ENCODE results near the gene DNPH1.

- TF ChIP-seq CTCF (tag by site-specific recombination; IDR thresholded peaks at IDR 0.05) (no peak), SP2 (tag by site-specific recombination; IDR thresholded peaks at IDR 0.05) (no peak), KLF8 (tag by site-specific recombination; IDR thresholded peaks at IDR 0.05) (no peak), ZFP37 (tag by site-specific recombination; IDR thresholded peaks at IDR 0.05) (no peak), ZNF274 (IDR thresholded peaks at IDR 0.05; ENCODE audit: low read length) (no peak), ZNF274 (tag by site-specific recombination; IDR thresholded peaks at IDR 0.05; ENCODE audit: borderline replicate concordance) (no peak), KLF7 (tag by site-specific recombination; IDR thresholded peaks at IDR 0.05; ENCODE audit: borderline replicate concordance) (no peak), ZBTB49 (tag by site-specific recombination; IDR thresholded peaks at IDR 0.05; ENCODE audit: low read depth) (no peak), ZNF433 (tag by site-specific recombination; IDR thresholded peaks at IDR 0.05; ENCODE audit: low read depth) (no peak)
These were observed 24.1 kb upstream of the DNPH1 start for GRCh38 chr6:43253401-43253800.

All from HEK293 (cell line).